Activated T-cell treated with anti-CD3 and anti-CD28 coated beads for 1 hour (primary cell): ENCODE measurements around the gene NUB1.
A peak's percentile ranks its signal among the peaks of the same experiment; 100 is the strongest.

ENCODE experiments used
- DNase-seq: peaks from one replicate; pipeline ENCODE4 v3.0.0-alpha.2; 2020; ENCODE audit warnings: low read depth

The NUB1 gene

GRCh38 chr7:151313857-151314256 is 27.8 kb upstream of the NUB1 start:
- no peak for DNase-seq

DNA sequence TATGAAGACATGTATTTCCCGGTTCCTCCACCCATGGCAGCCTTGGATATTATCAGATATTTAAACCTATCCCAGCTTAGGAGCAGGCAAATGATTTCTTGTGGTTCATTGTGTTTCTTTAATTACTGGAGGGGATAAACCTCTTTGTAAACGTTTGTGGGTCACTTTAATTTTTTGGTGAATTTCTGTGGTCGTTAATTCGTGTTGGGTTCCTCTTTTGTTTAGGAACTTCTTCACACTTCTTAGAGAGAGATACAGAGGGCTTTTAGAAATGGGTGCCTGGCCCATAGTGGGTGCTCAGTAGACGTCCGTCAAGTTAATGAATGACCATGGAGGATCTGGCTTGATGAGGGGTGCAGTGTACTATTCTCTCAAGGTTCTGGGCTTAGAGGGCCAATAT is 27.2 kb upstream of the NUB1 start:
- no peak for DNase-seq

DNA sequence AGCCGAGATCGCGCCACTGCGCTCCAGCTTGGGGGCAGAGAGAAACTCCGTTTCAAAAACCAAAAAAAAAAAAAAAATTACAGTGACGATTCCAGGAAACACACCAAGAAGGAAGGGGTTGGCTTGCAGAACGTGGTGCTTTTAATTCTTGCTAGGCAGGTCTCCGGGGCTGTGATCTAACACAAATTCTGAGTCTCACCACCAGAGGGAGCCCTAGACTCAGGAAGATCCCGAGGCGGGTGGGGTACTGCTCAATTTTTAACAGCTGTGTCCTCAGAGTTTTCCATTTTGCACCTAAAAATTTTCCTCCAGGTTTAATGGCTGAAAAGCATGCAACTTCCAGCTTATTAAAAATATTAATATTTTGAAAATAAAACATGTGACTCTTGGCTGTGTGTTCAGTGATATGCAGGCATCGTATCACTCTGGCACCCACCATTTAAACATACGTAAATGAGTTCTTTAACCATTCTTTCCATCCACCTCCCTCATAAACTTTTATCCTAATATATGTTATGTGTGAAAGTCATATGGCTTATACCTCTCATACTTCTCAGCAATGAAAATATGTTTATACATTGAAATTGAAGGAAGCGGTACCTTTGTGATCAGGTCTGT is 26.5 kb upstream of the NUB1 start:
- peak; percentile 75 for DNase-seq

DNA sequence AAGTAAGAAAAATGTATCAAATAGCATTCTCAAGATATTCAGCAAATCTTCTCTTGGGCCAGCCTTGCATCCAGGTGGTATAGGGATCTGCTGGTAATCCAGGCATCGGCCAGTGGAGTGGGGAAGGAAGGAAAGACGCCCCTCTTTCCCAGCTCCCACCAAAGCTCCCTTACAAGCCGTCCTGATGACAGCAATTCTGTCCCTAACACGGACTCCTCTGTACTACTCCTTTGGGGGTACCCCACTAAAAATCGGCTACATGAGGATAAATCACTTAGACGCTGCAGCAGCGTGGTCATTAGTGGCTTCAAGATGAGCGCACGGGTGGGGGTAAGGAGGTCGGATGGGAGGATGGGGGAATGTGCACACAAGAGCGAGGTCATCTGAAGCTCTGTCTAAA is 24.7 kb upstream of the NUB1 start:
- no peak for DNase-seq

DNA sequence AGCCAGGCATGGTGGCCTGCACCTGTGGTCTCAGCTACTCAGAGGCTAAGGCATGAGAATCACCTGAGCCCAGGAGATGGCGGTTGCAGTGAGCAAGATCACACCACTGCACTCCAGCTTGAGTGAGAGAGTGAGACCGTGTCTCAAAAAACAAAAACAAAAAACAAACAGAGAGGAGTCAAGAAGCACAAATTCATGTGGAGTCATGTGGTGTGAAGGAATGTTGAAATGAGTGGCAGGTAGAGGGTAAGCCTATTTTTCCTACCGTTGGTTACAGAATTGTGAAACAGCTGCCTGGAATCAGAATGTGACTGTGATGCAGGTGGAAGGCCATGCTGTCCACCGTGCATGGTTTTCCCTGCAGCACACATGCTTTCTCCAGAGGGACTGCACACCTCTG is 23.7 kb upstream of the NUB1 start:
- no peak for DNase-seq

DNA sequence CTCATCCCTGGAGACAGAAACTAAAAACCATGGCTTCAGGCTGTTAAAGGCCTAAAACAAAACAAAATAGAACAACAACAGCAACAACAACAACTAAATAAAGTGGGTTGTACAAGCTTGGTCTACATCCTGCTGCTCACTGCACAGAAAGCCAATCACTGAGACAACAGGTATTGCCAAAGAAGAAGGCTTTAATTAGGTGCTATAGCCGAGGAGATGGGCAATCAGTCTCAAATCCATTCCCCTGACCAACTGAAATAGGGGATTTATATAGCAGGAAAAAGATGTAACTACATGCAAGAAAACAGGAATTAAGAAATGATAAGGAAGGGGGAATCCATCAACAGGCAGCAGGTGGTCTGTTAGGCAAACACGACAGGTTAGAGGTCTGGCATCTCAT is 22.4 kb upstream of the NUB1 start:
- DNase-seq, result no peak

DNA sequence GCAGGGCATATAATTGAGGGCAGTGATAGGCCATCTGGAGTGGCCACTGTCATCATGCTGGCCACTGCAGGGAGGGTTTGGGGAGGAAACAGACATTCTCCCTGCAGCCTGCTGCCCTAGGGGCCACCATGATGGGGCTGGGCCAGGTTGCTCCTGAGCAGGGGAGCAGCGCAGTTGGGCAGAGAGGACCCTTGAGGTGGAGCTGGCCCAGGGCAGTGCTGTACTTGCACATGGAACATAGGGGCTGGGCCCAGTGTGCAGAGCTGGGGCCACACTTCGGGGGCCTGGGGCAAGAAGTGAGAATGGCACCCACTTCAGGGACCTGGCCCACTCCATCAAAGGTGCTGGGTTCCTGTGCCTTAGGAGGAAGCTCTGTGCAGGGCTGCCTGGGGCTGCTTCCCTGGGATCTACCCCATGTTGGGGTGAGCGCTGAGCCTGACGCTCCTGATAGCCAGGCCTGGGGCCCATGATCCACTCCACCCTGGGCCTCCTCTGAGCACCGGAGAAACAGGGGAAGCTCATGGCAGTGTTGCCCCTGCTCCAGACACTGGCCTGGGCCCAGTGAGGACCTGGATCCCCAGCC is 21.3 kb upstream of the NUB1 start:
- no peak for DNase-seq

DNA sequence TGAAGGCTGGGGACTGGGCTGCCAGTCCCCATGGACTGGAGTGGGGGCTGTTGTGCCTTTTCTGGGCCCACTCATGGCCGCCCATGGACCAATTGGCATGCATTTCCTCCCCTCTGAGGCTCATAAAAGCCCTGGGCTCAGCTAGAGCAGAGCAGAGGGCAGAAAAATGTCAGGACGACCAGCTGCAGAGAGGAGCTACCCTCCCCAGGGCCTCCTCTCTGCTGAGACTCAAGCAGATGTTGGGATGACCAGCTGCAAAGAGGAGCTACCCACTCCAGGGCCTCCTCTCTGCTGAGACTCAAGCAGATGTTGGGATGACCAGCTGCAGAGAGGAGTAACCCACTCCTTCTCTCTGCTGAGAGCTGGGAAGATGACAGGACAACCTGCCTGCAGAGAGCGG is 20.3 kb upstream of the NUB1 start:
- DNase-seq, result no peak

DNA sequence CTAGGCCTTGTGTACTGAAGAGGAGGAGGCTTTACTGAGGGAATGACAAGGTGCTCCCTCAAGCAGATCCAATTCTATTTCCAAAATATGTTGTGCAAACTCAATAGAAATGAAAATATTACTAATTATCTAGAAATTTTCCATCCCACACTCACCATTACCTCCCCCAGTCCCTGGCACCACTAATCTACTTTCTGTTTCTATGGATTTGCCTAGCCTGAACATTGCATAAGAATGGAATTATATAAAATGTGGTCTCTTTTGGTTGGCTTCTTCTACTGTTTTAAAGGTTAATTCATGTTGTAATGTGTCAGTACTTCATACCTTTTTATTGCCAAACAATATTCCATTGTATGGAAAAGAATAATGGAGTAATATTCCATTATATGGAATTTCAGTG is 18.7 kb upstream of the NUB1 start:
- DNase-seq, result no peak

DNA sequence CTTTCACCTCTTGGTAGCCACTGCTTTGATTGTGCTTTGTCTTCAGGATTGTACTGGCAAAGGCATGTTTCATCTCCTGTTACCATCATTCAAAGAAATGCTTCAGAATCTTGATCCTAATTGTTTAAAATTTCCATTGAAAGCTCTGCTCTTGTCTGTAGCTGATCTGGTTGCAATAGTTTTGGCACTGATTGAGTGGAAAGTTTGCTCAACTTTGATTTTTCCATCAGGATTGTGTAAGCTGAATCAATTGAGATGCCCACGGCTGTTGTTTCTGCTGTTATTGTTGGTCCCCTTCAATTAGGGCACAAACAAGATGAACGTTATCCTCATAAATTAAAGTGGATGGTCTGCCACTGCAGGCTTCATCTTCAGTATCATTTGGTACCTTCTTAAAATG is 14.6 kb upstream of the NUB1 start:
- DNase-seq, result no peak

GRCh38 chr7:151327659-151328058 is 14.0 kb upstream of the NUB1 start:
- DNase-seq, result no peak

GRCh38 chr7:151330181-151330580 is 11.4 kb upstream of the NUB1 start:
- DNase-seq, result no peak

DNA sequence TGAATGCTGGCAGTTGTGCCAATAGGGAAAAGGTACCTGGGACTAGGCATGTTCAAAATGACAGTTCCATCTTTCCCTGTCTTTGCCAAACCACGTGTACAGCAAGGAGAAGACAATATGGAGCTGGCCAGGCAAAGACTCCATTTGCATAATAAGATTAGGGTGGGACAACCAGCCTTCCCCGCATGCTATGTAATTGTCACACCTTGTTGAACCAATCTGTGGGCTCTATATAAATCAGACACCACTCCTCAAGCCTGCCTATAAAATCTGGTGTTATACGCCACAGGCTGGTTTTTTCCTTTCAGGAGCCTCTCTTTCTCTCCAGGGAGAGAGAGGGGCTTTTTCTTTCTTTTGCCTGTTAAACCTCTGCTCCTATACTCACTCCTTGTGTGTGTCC is 11.0 kb upstream of the NUB1 start:
- DNase-seq, result no peak

GRCh38 chr7:151334628-151335027 is 7.0 kb upstream of the NUB1 start:
- DNase-seq, result no peak

- DNase-seq, result no peak
These were observed 5.4 kb upstream of the NUB1 start for GRCh38 chr7:151336027-151336708.

- no peak for DNase-seq
These were observed 4.3 kb upstream of the NUB1 start for GRCh38 chr7:151337346-151337745.

GRCh38 chr7:151338809-151339208 is 2.8 kb upstream of the NUB1 start:
- no peak for DNase-seq

- DNase-seq, result no peak
These were observed 1.8 kb upstream of the NUB1 start for GRCh38 chr7:151339651-151340382.

GRCh38 chr7:151340794-151341356 is 737 bp upstream of the NUB1 start:
- DNase-seq, result no peak

DNA sequence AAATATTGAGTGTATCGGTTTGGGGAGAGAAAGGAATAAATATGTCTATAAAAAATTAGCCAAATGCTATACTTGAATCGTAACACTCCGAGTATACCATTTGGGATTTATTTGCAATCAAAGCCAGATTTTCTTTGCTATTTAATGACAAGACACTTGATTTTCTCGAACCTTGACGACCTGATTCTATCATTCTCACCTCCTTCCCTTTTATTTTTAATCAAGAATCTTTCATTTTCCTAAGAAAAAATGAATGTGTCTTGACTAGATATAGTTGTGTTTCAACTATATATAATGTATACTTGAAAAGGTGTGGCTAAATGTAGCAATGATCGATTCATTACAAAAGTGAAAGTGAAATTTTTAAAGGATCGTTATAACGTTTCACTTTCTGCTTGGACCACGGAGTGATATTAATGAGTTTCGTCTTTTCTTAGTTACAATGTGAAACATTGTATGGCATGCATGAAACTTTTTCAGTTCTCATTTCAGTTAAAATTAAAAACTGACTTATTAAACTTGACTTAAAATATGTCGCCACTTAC is 562 bp downstream of the NUB1 start:
- no peak for DNase-seq

- DNase-seq, result no peak
These were observed 1.2 kb downstream of the NUB1 start for GRCh38 chr7:151342811-151343210.

- DNase-seq, result no peak
These were observed 1.9 kb downstream of the NUB1 start for GRCh38 chr7:151343516-151343915.
